HCT116 (cell line): ENCODE data around the gene IRX6. TPM values are rescaled to one million over a fixed set of nuclear protein-coding genes. Genes with fewer than 3 reads are reported as not detected.

Experiments used
- ATAC-seq: fragments of 200-7000 bp; cut with Tn5 transposase; 2 replicates; pipeline ENCODE4 v1.9.1; 2020; ENCODE audit warnings: mild to moderate bottlenecking, moderate library complexity
- BruUV-seq: library from RNA; stranded (reverse); fragments of 400-500 nt; replicated peaks from 2 replicates; lab custom pipeline; 2021; lab: Mats Ljungman, UMichigan
- CTCF ChIA-PET: fragments of 300-600 bp; sonication (Branson Sonifier 250); formaldehyde crosslinking; loops from one replicate; lab custom pipeline; 2021; ENCODE audit warnings: antibody characterized with exemption; lab: Charles Lee
- POLR2A ChIA-PET: fragments of 300-600, 350-600 bp; sonication (Branson Sonifier 250); formaldehyde crosslinking; loops from one replicate; lab custom pipeline; 2021; ENCODE audit warnings: antibody characterized with exemption; lab: Charles Lee
- RAD21 ChIA-PET, 2 experiments: fragments of 300-600 bp; sonication (Branson Sonifier 250); formaldehyde crosslinking; loops; one replicate each; lab custom pipeline; 2023; ENCODE audit warnings: low total read pairs in 2 of 2; ENCODE audit not compliant: uncharacterized antibody in 2 of 2, unreplicated experiment in 2 of 2, low non-redundant PET in 1 of 2; lab: Charles Lee
- DNase-seq: peaks from one replicate; pipeline ENCODE4 v3.0.0-alpha.2; 2010; ENCODE audit warnings: low read depth, low spot score
- H2AFZ ChIP-seq: fragments of 200-600 bp; shearing (Covaris generic), sonication (generic); 2 replicates; pipeline ENCODE4 v1.6.1; 2017; ENCODE audit warnings: low read depth, mixed run types, mixed read lengths, antibody characterized with exemption, low read length; ENCODE audit not compliant: poor library complexity, severe bottlenecking
- H3K27ac ChIP-seq: 2 replicates; pipeline ENCODE4 v1.5.1; 2012; ENCODE audit warnings: low read depth, low read length
- H3K27me3 ChIP-seq: fragments of 200-600 bp; sonication (generic); 2 replicates; pipeline ENCODE4 v1.6.1; 2016; ENCODE audit warnings: mixed run types, low read length, mixed read lengths; ENCODE audit not compliant: insufficient read depth
- H3K36me3 ChIP-seq, 2 experiments: fragments of 200-500 bp in 1 of 2; fragments of 200-600 bp in 1 of 2; sonication (Bioruptor generic) in 1 of 2; sonication (generic) in 1 of 2; 2 replicates each; pipeline versions ENCODE4 v1.5.1 to v1.6.1; 2014 to 2016; ENCODE audit warnings: low read length in 2 of 2, inconsistent platforms in 1 of 2, mixed read lengths in 1 of 2, mixed run types in 1 of 2; ENCODE audit not compliant: insufficient read depth in 2 of 2, control insufficient read depth in 1 of 2
- H3K4me1 ChIP-seq, 2 experiments: fragments of 200-600 bp in 1 of 2; sonication (generic) in 1 of 2; 2 replicates each; pipeline versions ENCODE4 v1.5.1 to v1.6.1; 2012 to 2017; ENCODE audit warnings: low read length in 2 of 2, inconsistent platforms in 1 of 2, mild to moderate bottlenecking in 1 of 2, mixed read lengths in 1 of 2, mixed run types in 1 of 2, moderate library complexity in 1 of 2; ENCODE audit not compliant: insufficient read depth in 2 of 2, control insufficient read depth in 1 of 2
- H3K4me2 ChIP-seq: fragments of 200-600 bp; sonication (generic); 2 replicates; pipeline ENCODE4 v1.6.1; 2017; ENCODE audit warnings: mixed run types, low read length, mixed read lengths
- H3K4me3 ChIP-seq, 2 experiments: fragments of 200-600 bp in 1 of 2; sonication (generic) in 1 of 2; replicated peaks in 1 of 2; 2 replicates each; pipeline ENCODE4 v1.5.1; 2011 to 2016; ENCODE audit warnings: low read length in 2 of 2, control low read depth in 1 of 2, low read depth in 1 of 2, mild to moderate bottlenecking in 1 of 2, mixed read lengths in 1 of 2, mixed run types in 1 of 2
- H3K79me2 ChIP-seq: fragments of 200-600 bp; sonication (generic); 2 replicates; pipeline ENCODE4 v1.6.1; 2017; ENCODE audit warnings: mild to moderate bottlenecking, mixed run types, low read length, moderate library complexity, mixed read lengths; ENCODE audit not compliant: insufficient read depth
- H3K9ac ChIP-seq: fragments of 200-600 bp; sonication (generic); 2 replicates; pipeline ENCODE4 v1.6.1; 2016; ENCODE audit warnings: low read length, mixed read lengths
- H3K9me2 ChIP-seq: fragments of 200-600 bp; sonication (generic), shearing (Covaris generic); 2 replicates; pipeline ENCODE4 v1.6.1; 2017; ENCODE audit warnings: mixed run types, mild to moderate bottlenecking, moderate library complexity; ENCODE audit not compliant: insufficient read depth
- H3K9me3 ChIP-seq, 2 experiments: fragments of 200-500 bp in 1 of 2; fragments of 200-600 bp in 1 of 2; sonication (Bioruptor generic) in 1 of 2; sonication (generic) in 1 of 2; 2 replicates each; pipeline ENCODE4 v1.6.1; 2014 to 2017; ENCODE audit warnings: low read length in 2 of 2, mixed read lengths in 2 of 2, inconsistent platforms in 1 of 2, low read depth in 1 of 2, mild to moderate bottlenecking in 1 of 2, mixed run types in 1 of 2, moderate library complexity in 1 of 2; ENCODE audit not compliant: control insufficient read depth in 1 of 2, insufficient read depth in 1 of 2
- H4K20me1 ChIP-seq: fragments of 200-600 bp; sonication (generic), shearing (Covaris generic); 2 replicates; pipeline ENCODE4 v1.6.1; 2017; ENCODE audit warnings: mixed run types, mild to moderate bottlenecking, moderate library complexity; ENCODE audit not compliant: insufficient read depth
- CEBPB ChIP-seq: IDR thresholded peaks from 2 replicates; pipeline ENCODE4 v1.6.1; 2012; ENCODE audit warnings: low read depth
- ELF1 ChIP-seq: IDR thresholded peaks from 2 replicates; pipeline ENCODE4 v1.6.1; 2012; ENCODE audit warnings: low read depth, borderline replicate concordance
- POLR2A ChIP-seq: IDR thresholded peaks from 2 replicates; pipeline ENCODE4 v1.7.0; 2011; ENCODE audit warnings: borderline replicate concordance; ENCODE audit not compliant: insufficient read depth, insufficient read length; ENCODE audit errors: extremely low read depth
- RAD21 ChIP-seq: IDR thresholded peaks from 2 replicates; pipeline ENCODE4 v1.6.1; 2012; ENCODE audit warnings: low read depth, mild to moderate bottlenecking
- SIN3A ChIP-seq: IDR thresholded peaks from 2 replicates; pipeline ENCODE4 v1.6.1; 2012; ENCODE audit warnings: low read depth
- SRF ChIP-seq: IDR thresholded peaks from 2 replicates; pipeline ENCODE4 v1.6.1; 2012; ENCODE audit warnings: low read depth
- TCF7L2 ChIP-seq: IDR thresholded peaks from 2 replicates; pipeline ENCODE4 v1.7.0; 2011; ENCODE audit warnings: borderline replicate concordance, inconsistent platforms; ENCODE audit not compliant: insufficient read depth, insufficient read length; ENCODE audit errors: extremely low read depth
- ZFX ChIP-seq: fragments of 450-650 bp; IDR thresholded peaks from 2 replicates; pipeline ENCODE4 v1.6.1; 2017
- intact Hi-C: fragments of 100-400 bp; cut with micrococcal nuclease; formaldehyde crosslinking; loops from 2 replicates; pipeline ENCODE4 v1.10.0; 2022
- total RNA-seq: library from RNA; stranded (reverse); gene quantifications from one replicate; pipeline ENCODE4 v1.2.1, GENCODE V29; 2021; ENCODE audit not compliant: unreplicated experiment
- TF ChIP-seq, protein P1 (sequence below): IDR thresholded peaks from 2 replicates; pipeline ENCODE4 v1.6.1; 2012; ENCODE audit warnings: low read depth

The IRX6 gene
- total RNA-seq, 1 experiment from 2014 or later: not detected

DNA sequence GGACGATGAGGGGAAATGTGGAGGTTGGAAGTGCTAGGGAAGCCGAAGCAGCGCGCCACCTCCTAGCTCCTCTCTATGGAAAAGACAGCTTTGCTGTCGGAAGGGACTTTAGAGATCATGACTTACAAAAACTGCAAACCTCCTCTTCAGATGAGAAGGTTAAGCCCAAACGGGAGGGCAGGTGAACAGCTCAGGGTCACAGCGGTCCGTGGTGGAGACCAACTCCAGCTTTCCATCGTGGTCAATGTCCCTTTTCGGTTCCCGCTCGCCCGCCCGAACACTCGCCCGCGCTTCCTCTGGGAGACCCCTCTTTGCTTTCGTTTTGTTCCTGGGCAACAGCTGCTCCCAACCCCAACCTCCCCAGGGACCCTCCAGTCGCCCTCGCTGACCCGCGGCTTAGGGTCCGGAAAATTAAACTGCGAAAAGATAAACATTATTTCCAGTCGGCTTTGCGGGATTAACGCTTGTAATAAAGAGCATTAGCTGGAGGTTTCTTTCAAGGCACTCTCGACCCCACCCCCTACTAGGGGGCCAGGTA lies 7.7 kb downstream of the IRX6 start:
- H3K79me2 ChIP-seq: no peaks in the 10 kb centered on the region
- POLR2A ChIA-PET: no interaction called here
- TF ChIP-seq, protein P1, sequence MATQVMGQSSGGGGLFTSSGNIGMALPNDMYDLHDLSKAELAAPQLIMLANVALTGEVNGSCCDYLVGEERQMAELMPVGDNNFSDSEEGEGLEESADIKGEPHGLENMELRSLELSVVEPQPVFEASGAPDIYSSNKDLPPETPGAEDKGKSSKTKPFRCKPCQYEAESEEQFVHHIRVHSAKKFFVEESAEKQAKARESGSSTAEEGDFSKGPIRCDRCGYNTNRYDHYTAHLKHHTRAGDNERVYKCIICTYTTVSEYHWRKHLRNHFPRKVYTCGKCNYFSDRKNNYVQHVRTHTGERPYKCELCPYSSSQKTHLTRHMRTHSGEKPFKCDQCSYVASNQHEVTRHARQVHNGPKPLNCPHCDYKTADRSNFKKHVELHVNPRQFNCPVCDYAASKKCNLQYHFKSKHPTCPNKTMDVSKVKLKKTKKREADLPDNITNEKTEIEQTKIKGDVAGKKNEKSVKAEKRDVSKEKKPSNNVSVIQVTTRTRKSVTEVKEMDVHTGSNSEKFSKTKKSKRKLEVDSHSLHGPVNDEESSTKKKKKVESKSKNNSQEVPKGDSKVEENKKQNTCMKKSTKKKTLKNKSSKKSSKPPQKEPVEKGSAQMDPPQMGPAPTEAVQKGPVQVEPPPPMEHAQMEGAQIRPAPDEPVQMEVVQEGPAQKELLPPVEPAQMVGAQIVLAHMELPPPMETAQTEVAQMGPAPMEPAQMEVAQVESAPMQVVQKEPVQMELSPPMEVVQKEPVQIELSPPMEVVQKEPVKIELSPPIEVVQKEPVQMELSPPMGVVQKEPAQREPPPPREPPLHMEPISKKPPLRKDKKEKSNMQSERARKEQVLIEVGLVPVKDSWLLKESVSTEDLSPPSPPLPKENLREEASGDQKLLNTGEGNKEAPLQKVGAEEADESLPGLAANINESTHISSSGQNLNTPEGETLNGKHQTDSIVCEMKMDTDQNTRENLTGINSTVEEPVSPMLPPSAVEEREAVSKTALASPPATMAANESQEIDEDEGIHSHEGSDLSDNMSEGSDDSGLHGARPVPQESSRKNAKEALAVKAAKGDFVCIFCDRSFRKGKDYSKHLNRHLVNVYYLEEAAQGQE: no peak
- TF ChIP-seq ELF1 (no peak), TCF7L2 (no peak), SIN3A (no peak), CEBPB (no peak), POLR2A (no peak), SRF (no peak), ZFX (no peak), RAD21 (no peak)
- TF ChIP-seq, all 23 proteins: peak for 0
- no TSS peak for BruUV-seq
- DNase-seq (no peak), ATAC-seq (no peak)
- intact Hi-C loops: no loop called here
- ChIA-PET CTCF (no interaction called here), RAD21 (no interaction called here)
- Histone ChIP-seq H3K36me3 (no peaks in the 10 kb centered on the region), H3K9me2 (no peaks in the 10 kb centered on the region), H3K4me2 (no peak overlapping the region), H3K27ac (no peak overlapping the region), H3K9ac (no peak overlapping the region), H3K4me3 (no peak overlapping the region), H4K20me1 (no peaks in the 10 kb centered on the region), H3K9me3 (no peaks in the 10 kb centered on the region), H3K4me1 (no peaks in the 10 kb centered on the region), H3K27me3 (peaks cover 22% of the 10 kb centered on the region), H2AFZ (no peak overlapping the region)
